ENCODE measurements around the gene PTCD1.

DNA sequence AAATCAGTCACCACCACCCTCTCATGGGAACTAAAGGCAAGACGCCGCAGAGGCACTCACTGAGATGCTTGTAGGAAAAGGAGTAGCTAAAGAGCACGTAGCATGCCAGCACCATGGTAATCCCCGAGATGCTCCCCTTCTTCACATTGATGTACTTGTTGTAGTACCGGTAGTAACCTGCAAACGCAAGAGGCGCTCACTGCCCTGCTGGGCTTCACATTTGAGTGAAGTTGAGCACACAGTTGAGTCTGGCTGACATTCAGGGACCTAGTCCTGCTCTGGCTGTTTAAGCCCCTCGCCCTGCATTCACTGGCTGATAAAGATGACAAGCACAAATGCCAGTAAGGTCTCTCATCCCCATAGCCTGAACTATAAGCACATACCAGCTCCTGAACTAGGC lies 20.5 kb upstream of the PTCD1 start:
- TF ChIP-seq, protein P1, sequence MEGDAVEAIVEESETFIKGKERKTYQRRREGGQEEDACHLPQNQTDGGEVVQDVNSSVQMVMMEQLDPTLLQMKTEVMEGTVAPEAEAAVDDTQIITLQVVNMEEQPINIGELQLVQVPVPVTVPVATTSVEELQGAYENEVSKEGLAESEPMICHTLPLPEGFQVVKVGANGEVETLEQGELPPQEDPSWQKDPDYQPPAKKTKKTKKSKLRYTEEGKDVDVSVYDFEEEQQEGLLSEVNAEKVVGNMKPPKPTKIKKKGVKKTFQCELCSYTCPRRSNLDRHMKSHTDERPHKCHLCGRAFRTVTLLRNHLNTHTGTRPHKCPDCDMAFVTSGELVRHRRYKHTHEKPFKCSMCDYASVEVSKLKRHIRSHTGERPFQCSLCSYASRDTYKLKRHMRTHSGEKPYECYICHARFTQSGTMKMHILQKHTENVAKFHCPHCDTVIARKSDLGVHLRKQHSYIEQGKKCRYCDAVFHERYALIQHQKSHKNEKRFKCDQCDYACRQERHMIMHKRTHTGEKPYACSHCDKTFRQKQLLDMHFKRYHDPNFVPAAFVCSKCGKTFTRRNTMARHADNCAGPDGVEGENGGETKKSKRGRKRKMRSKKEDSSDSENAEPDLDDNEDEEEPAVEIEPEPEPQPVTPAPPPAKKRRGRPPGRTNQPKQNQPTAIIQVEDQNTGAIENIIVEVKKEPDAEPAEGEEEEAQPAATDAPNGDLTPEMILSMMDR (IDR thresholded peaks at IDR 0.05; ENCODE audit: insufficient read depth, low read depth, low read length): peak; percentile 27
- no peak for TF ChIP-seq EZH2 (IDR thresholded peaks at IDR 0.05; ENCODE audit: insufficient read depth, low read length)
